GM12864 (cell line): Measurements from ENCODE around the gene PFN2.

Experiments used
- DNase-seq: peaks from one replicate; pipeline ENCODE4 v3.0.0-alpha.2; 2011; ENCODE audit warnings: low read depth
- H3K4me3 ChIP-seq: 2 replicates; pipeline ENCODE4 v1.5.1; 2011; ENCODE audit warnings: mild to moderate bottlenecking, low read depth, low read length, control low read depth
- CTCF ChIP-seq: IDR thresholded peaks from 2 replicates; pipeline ENCODE4 v1.5.1; 2011; ENCODE audit warnings: low read depth, mild to moderate bottlenecking, moderate library complexity, low read length, control low read depth, inconsistent platforms; ENCODE audit errors: missing control alignments

PFN2 gene

GRCh38 chr3:149977386-149977785 lies 6.7 kb upstream of the PFN2 start:
- DNase-seq = no peak
- H3K4me3 ChIP-seq = no peak overlapping the region
- TF ChIP-seq CTCF = no peak

GRCh38 chr3:149975919-149976318 lies 5.2 kb upstream of the PFN2 start:
- TF ChIP-seq CTCF = peak; percentile 42
- no peak overlapping the region for H3K4me3 ChIP-seq
- DNase-seq = no peak

- H3K4me3 ChIP-seq = peak overlapping the region; percentile 81
- no peak for TF ChIP-seq CTCF
- DNase-seq = no peak
These were observed 844 bp upstream of the PFN2 start for GRCh38 chr3:149971403-149972075.

- H3K4me3 ChIP-seq = peak overlapping the region; percentile 81
- TF ChIP-seq CTCF = no peak
- peak; percentile 40 for DNase-seq
These were observed 567 bp downstream of the PFN2 start for GRCh38 chr3:149969940-149970715.

GRCh38 chr3:149969110-149969939 lies 1.4 kb downstream of the PFN2 start:
- peak overlapping the region; percentile 81 for H3K4me3 ChIP-seq
- no peak for TF ChIP-seq CTCF
- DNase-seq = no peak

- no peak for TF ChIP-seq CTCF
- no peak overlapping the region for H3K4me3 ChIP-seq
- no peak for DNase-seq
These were observed 2.5 kb downstream of the PFN2 start for GRCh38 chr3:149968216-149968615.
